GM10266 (cell line): ENCODE measurements around the gene TRIM72.

ENCODE experiments used
- DNase-seq: peaks from one replicate; pipeline ENCODE4 v3.0.0; 2012; ENCODE audit errors: extremely low spot score
- TF ChIP-seq, protein P1 (sequence below): IDR thresholded peaks from 2 replicates; pipeline ENCODE4 v1.5.1; 2012; ENCODE audit warnings: mild to moderate bottlenecking, low read depth; ENCODE audit not compliant: control insufficient read depth, insufficient read depth; ENCODE audit errors: missing control alignments

Gene TRIM72

DNA sequence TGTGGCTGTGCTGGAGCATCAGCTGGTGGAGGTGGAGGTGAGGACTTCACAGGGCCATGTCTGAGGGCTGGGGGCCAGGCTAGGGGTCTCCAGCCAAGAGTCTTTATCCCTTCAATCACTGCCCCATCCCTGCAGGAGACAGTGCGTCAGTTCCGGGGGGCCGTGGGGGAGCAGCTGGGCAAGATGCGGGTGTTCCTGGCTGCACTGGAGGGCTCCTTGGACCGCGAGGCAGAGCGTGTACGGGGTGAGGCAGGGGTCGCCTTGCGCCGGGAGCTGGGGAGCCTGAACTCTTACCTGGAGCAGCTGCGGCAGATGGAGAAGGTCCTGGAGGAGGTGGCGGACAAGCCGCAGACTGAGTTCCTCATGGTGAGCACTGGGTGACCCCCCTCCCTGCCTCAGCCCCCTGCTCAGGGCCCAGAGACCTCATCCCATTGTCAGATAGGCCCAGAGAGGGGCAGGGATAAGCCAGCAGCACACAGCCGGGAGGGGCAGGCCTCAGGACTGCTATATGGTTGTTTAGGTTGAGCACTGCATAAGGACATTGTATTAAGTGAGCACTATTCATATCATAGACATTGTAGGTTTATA is 5.3 kb downstream of the TRIM72 start:
- no peak for DNase-seq
- TF ChIP-seq, protein P1, sequence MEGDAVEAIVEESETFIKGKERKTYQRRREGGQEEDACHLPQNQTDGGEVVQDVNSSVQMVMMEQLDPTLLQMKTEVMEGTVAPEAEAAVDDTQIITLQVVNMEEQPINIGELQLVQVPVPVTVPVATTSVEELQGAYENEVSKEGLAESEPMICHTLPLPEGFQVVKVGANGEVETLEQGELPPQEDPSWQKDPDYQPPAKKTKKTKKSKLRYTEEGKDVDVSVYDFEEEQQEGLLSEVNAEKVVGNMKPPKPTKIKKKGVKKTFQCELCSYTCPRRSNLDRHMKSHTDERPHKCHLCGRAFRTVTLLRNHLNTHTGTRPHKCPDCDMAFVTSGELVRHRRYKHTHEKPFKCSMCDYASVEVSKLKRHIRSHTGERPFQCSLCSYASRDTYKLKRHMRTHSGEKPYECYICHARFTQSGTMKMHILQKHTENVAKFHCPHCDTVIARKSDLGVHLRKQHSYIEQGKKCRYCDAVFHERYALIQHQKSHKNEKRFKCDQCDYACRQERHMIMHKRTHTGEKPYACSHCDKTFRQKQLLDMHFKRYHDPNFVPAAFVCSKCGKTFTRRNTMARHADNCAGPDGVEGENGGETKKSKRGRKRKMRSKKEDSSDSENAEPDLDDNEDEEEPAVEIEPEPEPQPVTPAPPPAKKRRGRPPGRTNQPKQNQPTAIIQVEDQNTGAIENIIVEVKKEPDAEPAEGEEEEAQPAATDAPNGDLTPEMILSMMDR: no peak

DNA sequence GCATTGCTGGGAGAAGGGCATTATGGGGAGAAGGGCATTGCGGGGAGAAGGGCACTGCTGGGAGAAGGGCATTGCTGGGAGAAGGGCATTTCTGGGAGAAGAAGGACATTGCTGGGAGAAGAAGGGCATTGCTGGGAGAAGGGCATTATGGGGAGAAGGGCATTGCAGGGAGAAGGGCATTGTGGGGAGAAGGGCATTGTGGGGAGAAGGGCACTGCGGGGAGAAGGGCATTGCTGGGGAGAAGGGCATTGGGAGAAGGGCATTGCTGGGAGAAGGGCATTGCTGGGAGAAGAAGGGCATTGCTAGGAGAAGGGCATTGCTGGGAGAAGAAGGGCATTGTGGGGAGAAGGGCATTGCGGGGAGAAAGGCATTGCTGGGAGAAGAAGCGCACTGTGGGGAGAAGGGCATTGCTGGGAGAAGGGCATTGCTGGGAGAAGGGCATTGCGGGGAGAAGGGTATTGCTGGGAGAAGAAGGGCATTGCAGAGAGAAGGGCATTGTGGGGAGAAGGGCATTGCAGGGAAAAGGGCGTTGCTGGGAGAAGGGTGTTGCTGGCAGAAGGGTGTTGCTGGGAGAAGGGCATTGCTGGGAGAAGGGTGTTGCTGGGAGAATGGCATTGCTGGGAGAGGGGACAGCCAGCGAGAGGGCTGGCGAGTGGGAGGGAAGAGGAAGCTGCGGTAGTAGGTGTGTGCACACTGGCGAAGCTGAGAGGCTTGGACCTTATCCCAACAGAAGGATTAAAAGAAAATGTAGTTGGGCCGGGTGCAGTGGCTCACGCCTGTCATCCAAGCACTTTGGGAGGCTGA is 7.6 kb downstream of the TRIM72 start:
- DNase-seq: no peak
- TF ChIP-seq, protein P1: no peak

DNA sequence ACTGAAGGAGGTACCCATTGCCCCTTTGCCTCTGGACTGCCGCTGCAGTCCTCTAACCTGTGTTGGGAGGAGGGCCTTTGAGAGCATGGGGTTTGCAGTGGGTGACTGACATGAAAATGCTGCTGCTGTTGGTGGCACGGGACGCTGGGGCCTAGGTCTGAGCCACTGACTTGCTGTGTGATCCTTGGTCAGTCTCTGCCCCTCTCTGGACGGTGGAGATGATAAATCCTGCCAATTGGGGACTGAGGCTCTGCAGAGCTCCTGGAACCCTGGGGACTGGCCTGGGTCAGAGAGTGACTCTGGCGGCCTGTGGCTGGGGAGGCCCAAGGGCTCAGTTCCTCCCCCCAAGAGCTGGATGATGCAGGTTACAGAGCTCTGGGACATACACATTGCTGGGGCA is 9.1 kb downstream of the TRIM72 start:
- peak; percentile 24 for DNase-seq
- TF ChIP-seq, protein P1: no peak

DNA sequence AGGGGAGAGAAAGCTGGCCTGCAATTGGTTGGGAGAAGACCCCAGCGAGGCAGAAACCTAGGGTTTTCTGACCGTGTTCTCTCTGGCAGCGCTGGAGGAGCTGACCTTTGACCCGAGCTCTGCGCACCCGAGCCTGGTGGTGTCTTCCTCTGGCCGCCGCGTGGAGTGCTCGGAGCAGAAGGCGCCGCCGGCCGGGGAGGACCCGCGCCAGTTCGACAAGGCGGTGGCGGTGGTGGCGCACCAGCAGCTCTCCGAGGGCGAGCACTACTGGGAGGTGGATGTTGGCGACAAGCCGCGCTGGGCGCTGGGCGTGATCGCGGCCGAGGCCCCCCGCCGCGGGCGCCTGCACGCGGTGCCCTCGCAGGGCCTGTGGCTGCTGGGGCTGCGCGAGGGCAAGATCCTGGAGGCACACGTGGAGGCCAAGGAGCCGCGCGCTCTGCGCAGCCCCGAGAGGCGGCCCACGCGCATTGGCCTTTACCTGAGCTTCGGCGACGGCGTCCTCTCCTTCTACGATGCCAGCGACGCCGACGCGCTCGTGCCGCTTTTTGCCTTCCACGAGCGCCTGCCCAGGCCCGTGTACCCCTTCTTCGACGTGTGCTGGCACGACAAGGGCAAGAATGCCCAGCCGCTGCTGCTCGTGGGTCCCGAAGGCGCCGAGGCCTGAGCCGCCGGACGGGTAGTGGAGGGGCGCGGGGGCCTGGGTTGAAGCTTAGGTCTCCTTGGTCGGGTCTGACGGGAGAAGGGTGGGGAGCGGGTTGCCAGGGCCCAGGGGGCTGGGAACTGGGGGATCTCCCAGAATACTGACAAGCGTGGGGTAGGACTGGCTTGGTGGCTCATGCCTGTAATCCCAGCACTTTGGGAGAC is 10.4 kb downstream of the TRIM72 start:
- TF ChIP-seq, protein P1: no peak
- peak; percentile 30 for DNase-seq

DNA sequence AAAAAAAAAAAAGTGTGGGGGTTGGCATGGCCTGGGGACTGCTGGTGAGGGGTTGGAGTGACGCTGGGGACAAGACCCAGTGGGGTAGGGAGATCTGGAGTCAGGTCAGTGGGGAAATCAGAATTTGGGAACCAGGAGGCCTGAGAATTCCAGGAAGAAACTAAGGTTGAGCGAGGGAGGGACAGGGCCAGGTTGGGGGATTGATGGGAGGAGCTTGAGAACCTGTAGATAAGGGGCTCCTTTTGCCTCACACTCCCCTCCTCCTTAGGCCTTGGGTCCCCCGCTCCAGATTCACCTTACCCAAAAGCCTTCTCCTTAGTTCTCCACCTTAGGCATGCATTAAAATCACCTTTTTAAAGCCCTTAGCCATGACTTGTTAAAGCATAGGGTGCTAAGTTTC is 11.3 kb downstream of the TRIM72 start:
- DNase-seq: peak; percentile 22
- TF ChIP-seq, protein P1: no peak

DNA sequence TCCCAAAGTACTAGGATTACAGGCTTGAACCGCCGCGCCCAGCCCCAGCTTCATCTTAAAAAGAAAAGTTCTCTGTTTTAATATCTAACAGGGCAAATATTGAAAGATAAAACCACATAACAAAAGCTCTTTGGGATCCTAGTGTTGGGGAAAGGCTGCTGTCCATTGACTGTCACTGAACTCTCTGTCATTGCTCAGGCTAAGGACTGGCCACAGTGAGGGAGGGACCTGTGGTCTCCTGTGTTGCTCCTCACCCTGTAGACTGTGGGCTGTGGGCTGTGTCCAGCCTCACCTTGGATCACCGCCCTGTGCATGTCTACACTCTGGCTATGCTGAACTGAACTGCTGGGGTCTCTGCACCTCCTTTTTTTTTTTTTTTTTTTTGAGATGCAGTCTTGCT is 14.3 kb downstream of the TRIM72 start:
- TF ChIP-seq, protein P1: no peak
- no peak for DNase-seq
